ENCODE measurements around the gene NEURL1.

The NEURL1 gene

DNA sequence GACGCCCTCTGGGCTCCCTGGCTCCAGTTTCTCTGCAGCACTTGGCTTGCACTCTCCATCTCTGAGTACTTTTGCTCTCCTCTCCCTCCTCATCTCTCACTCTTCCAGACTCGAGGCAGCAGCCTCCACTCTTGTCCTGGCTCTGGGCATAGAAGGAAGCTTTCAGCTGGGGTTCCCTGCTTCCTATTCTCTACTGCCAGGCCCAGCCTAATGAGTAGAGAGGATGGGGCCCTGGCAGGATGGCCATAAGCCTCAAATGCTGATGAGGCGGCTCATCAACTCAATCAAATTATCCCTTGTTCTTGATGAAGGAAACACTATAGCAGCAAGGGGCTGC is 55.8 kb downstream of the NEURL1 start:
- H3K9me2 ChIP-seq (replicated peaks; ENCODE audit: low read depth, low read length) = no peaks in the 10 kb centered on the region
- H3K4me2 ChIP-seq (ENCODE audit: low read depth, low read length, poor library complexity, severe bottlenecking) = no peak overlapping the region
- no peaks in the 10 kb centered on the region for H3K79me2 ChIP-seq (ENCODE audit: insufficient read depth, low read length)
- H3K9ac ChIP-seq (ENCODE audit: low read depth, low read length, poor library complexity, severe bottlenecking) = no peak overlapping the region
- H4K20me1 ChIP-seq (ENCODE audit: insufficient read depth, low read length, poor library complexity, severe bottlenecking) = no peaks in the 10 kb centered on the region
- no peaks in the 10 kb centered on the region for H3F3A ChIP-seq (ENCODE audit: low read depth)
- no peak overlapping the region for H3K4me3 ChIP-seq (ENCODE audit: low read length, poor library complexity, severe bottlenecking)
- no peaks in the 10 kb centered on the region for H3K27me3 ChIP-seq (ENCODE audit: insufficient read depth, low read length, poor library complexity, severe bottlenecking)
- no peak overlapping the region for H2AFZ ChIP-seq (ENCODE audit: low read length)
- H3K9me3 ChIP-seq (ENCODE audit: insufficient read depth, low read depth, low read length) = no peaks in the 10 kb centered on the region
- TF ChIP-seq, protein P1, sequence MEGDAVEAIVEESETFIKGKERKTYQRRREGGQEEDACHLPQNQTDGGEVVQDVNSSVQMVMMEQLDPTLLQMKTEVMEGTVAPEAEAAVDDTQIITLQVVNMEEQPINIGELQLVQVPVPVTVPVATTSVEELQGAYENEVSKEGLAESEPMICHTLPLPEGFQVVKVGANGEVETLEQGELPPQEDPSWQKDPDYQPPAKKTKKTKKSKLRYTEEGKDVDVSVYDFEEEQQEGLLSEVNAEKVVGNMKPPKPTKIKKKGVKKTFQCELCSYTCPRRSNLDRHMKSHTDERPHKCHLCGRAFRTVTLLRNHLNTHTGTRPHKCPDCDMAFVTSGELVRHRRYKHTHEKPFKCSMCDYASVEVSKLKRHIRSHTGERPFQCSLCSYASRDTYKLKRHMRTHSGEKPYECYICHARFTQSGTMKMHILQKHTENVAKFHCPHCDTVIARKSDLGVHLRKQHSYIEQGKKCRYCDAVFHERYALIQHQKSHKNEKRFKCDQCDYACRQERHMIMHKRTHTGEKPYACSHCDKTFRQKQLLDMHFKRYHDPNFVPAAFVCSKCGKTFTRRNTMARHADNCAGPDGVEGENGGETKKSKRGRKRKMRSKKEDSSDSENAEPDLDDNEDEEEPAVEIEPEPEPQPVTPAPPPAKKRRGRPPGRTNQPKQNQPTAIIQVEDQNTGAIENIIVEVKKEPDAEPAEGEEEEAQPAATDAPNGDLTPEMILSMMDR (conservative IDR thresholded peaks at IDR 0.05; ENCODE audit: low read length) = no peak
- no peak for TF ChIP-seq EZH2phosphoT487 (IDR thresholded peaks at IDR 0.05; ENCODE audit: borderline replicate concordance)
- H3K4me1 ChIP-seq (ENCODE audit: insufficient read depth, low read length, poor library complexity, severe bottlenecking) = no peaks in the 10 kb centered on the region
- no peaks in the 10 kb centered on the region for H3K36me3 ChIP-seq (ENCODE audit: insufficient read depth, low read length)

- no peak overlapping the region for H2AFZ ChIP-seq (ENCODE audit: low read length)
- no peaks in the 10 kb centered on the region for H3K79me2 ChIP-seq (ENCODE audit: insufficient read depth, low read length)
- no peaks in the 10 kb centered on the region for H3K4me1 ChIP-seq (ENCODE audit: insufficient read depth, low read length, poor library complexity, severe bottlenecking)
- H3K9me3 ChIP-seq (ENCODE audit: insufficient read depth, low read depth, low read length) = no peaks in the 10 kb centered on the region
- H3F3A ChIP-seq (ENCODE audit: low read depth) = no peaks in the 10 kb centered on the region
- H3K9ac ChIP-seq (ENCODE audit: low read depth, low read length, poor library complexity, severe bottlenecking) = no peak overlapping the region
- TF ChIP-seq, protein P1 (conservative IDR thresholded peaks at IDR 0.05; ENCODE audit: low read length) = no peak
- TF ChIP-seq EZH2phosphoT487 (IDR thresholded peaks at IDR 0.05; ENCODE audit: borderline replicate concordance) = no peak
- H3K36me3 ChIP-seq (ENCODE audit: insufficient read depth, low read length) = no peaks in the 10 kb centered on the region
- no peaks in the 10 kb centered on the region for H4K20me1 ChIP-seq (ENCODE audit: insufficient read depth, low read length, poor library complexity, severe bottlenecking)
- no peaks in the 10 kb centered on the region for H3K27me3 ChIP-seq (ENCODE audit: insufficient read depth, low read length, poor library complexity, severe bottlenecking)
- no peak overlapping the region for H3K4me3 ChIP-seq (ENCODE audit: low read length, poor library complexity, severe bottlenecking)
- no peak overlapping the region for H3K4me2 ChIP-seq (ENCODE audit: low read depth, low read length, poor library complexity, severe bottlenecking)
- no peaks in the 10 kb centered on the region for H3K9me2 ChIP-seq (replicated peaks; ENCODE audit: low read depth, low read length)
Observed at GRCh38 chr10:103550229-103550628, 56.7 kb downstream of the NEURL1 start.

- H3F3A ChIP-seq (ENCODE audit: low read depth) = no peaks in the 10 kb centered on the region
- H3K4me1 ChIP-seq (ENCODE audit: insufficient read depth, low read length, poor library complexity, severe bottlenecking) = no peaks in the 10 kb centered on the region
- no peaks in the 10 kb centered on the region for H3K79me2 ChIP-seq (ENCODE audit: insufficient read depth, low read length)
- H3K9me3 ChIP-seq (ENCODE audit: insufficient read depth, low read depth, low read length) = no peaks in the 10 kb centered on the region
- TF ChIP-seq EZH2phosphoT487 (IDR thresholded peaks at IDR 0.05; ENCODE audit: borderline replicate concordance) = no peak
- TF ChIP-seq, protein P1 (conservative IDR thresholded peaks at IDR 0.05; ENCODE audit: low read length) = no peak
- no peaks in the 10 kb centered on the region for H3K27me3 ChIP-seq (ENCODE audit: insufficient read depth, low read length, poor library complexity, severe bottlenecking)
- no peaks in the 10 kb centered on the region for H4K20me1 ChIP-seq (ENCODE audit: insufficient read depth, low read length, poor library complexity, severe bottlenecking)
- no peak overlapping the region for H3K4me3 ChIP-seq (ENCODE audit: low read length, poor library complexity, severe bottlenecking)
- no peaks in the 10 kb centered on the region for H3K9me2 ChIP-seq (replicated peaks; ENCODE audit: low read depth, low read length)
- no peak overlapping the region for H3K4me2 ChIP-seq (ENCODE audit: low read depth, low read length, poor library complexity, severe bottlenecking)
- H3K9ac ChIP-seq (ENCODE audit: low read depth, low read length, poor library complexity, severe bottlenecking) = no peak overlapping the region
- no peak overlapping the region for H2AFZ ChIP-seq (ENCODE audit: low read length)
- no peaks in the 10 kb centered on the region for H3K36me3 ChIP-seq (ENCODE audit: insufficient read depth, low read length)
Observed at GRCh38 chr10:103551619-103552602, 58.4 kb downstream of the NEURL1 start.
